Loucy (cell line): Measurements from ENCODE around the gene THSD7A.

Experiments used
- EZH2phosphoT487 ChIP-seq: fragments of 200-600 bp; IDR thresholded peaks from 2 replicates; pipeline ENCODE4 v1.6.1; 2018; ENCODE audit warnings: antibody characterized with exemption, mild to moderate bottlenecking, moderate library complexity, borderline replicate concordance
- TF ChIP-seq, protein P1 (sequence below): fragments of 200-600 bp; sonication (generic); conservative IDR thresholded peaks from 2 replicates; pipeline ENCODE4 v1.5.1; 2014; ENCODE audit warnings: mild to moderate bottlenecking, antibody characterized with exemption, low read length

DNA sequence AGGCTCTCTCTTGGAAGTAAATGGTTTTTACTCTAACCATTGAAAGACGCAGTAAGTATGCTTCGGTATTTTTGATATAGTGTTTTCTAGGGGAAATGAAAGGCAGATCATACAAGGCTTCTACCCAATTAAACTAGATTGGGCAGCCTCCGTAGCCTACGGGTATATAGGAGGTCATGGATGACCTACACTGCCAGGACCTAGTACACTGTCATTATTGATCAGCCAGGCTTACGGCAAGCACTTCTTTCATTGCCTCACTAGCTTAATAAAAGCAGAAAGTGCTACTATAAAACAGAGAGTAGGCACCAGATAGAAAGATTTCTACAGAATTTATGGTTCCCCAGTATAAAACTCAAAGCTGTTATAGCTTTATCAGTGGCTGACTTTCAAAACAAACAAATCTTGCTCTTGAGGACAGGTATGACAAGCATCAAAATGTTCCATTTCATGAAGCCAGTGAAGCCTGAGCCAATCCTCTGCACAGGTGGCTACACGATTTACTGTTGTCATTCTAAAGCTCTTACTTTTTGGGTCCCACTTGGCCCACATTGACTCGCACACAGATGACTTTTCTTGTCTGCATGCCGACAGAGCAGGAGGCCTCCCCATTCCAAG is 358.1 kb downstream of the THSD7A start:
- TF ChIP-seq, protein P1, sequence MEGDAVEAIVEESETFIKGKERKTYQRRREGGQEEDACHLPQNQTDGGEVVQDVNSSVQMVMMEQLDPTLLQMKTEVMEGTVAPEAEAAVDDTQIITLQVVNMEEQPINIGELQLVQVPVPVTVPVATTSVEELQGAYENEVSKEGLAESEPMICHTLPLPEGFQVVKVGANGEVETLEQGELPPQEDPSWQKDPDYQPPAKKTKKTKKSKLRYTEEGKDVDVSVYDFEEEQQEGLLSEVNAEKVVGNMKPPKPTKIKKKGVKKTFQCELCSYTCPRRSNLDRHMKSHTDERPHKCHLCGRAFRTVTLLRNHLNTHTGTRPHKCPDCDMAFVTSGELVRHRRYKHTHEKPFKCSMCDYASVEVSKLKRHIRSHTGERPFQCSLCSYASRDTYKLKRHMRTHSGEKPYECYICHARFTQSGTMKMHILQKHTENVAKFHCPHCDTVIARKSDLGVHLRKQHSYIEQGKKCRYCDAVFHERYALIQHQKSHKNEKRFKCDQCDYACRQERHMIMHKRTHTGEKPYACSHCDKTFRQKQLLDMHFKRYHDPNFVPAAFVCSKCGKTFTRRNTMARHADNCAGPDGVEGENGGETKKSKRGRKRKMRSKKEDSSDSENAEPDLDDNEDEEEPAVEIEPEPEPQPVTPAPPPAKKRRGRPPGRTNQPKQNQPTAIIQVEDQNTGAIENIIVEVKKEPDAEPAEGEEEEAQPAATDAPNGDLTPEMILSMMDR, result no peak
- no peak for TF ChIP-seq EZH2phosphoT487
